Measurements from ENCODE around the gene CELF1. TPM values are rescaled to one million over a fixed set of nuclear protein-coding genes. Genes with fewer than 3 reads are reported as not detected.

Gene CELF1
- total RNA-seq, 4 donors from 2014 or later = 87.3 to 144 (median 111) TPM

DNA sequence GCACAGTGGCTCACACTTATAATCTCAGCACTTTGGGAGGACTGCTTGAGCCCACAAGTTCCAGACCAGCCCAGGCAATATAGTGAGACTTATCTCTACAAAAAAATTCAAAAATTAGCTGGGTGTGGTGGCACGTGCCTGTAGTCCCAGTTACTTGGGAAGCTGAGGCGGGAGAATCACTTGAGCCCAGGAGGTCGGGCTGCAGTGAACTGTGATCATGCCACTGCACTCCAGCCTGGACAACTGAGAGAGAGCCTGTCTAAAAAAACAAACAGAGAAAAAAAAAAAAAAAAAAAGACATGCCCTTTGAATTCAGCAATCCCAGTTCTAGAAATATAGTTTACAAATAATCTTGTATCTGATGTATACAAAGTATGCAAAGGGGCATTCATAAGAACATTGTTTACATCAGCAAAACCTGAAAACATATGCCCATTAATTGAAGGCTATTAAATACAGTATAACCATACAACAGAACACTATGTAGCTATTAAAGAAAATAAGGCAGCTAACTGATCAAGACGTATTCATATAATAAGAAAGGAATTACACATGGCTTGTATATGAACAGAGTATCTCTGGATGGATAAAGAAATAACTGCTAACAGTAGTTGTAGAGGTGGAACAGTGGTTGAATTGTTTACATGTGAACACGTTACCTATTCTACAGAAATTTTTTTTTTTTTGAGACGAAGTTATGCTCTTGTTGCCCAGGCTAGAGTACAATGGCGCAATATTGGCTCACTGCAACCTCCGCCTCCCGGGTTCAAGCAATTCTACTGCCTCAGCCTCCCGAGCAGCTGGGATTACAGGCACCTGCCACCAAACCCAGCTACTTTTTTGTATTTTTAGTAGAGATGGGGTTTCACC is 35.7 kb downstream of the CELF1 start:
- DNase-seq = peak in 1 of 2 donors; percentile 16
- H3K36me3 ChIP-seq = no peaks in the 10 kb centered on the region
- intact Hi-C loops (cut with DNase I) = no loop called here
- H3K27me3 ChIP-seq = no peaks in the 10 kb centered on the region
- no peaks in the 10 kb centered on the region for H3K9me3 ChIP-seq
- no peak overlapping the region for H3K27ac ChIP-seq
- peaks cover 36 to 72% of the 10 kb centered on the region in 2 donors for H3K4me1 ChIP-seq
- WGBS, 2 donors = 85 to 89% methylated on average over 10 of the region's 10 CpGs
- no peak overlapping the region for H3K4me3 ChIP-seq (replicated peaks in 1 of 3)
- no peak for TF ChIP-seq POLR2A (IDR thresholded peaks at IDR 0.05)
- TF ChIP-seq, protein P1, sequence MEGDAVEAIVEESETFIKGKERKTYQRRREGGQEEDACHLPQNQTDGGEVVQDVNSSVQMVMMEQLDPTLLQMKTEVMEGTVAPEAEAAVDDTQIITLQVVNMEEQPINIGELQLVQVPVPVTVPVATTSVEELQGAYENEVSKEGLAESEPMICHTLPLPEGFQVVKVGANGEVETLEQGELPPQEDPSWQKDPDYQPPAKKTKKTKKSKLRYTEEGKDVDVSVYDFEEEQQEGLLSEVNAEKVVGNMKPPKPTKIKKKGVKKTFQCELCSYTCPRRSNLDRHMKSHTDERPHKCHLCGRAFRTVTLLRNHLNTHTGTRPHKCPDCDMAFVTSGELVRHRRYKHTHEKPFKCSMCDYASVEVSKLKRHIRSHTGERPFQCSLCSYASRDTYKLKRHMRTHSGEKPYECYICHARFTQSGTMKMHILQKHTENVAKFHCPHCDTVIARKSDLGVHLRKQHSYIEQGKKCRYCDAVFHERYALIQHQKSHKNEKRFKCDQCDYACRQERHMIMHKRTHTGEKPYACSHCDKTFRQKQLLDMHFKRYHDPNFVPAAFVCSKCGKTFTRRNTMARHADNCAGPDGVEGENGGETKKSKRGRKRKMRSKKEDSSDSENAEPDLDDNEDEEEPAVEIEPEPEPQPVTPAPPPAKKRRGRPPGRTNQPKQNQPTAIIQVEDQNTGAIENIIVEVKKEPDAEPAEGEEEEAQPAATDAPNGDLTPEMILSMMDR (IDR thresholded peaks at IDR 0.05) = no peak

DNA sequence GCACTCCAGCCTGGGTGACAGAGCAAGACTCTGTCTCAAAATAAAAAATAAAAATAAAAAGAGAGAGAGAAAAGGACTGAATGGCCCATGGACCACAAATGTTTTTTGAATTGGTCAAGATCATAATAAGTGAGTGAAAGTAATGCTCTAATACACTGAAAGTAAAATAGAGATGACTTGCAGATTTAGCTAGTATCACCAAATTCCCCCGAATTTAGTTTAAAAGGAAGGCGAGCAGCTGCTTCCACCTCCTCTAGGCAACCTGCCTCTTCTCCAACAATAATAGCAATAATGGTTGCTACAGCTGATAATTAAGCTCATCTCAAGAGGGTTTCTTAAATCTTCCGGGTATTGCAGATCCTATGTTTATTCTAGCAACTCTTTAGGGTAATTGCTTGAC is 36.8 kb downstream of the CELF1 start:
- H3K4me1 ChIP-seq = peaks cover 30 to 69% of the 10 kb centered on the region in 2 donors
- TF ChIP-seq POLR2A (IDR thresholded peaks at IDR 0.05) = no peak
- TF ChIP-seq, protein P1 (IDR thresholded peaks at IDR 0.05) = no peak
- WGBS, 2 donors = 73 to 75% methylated on average over 3 of the region's 3 CpGs
- H3K27me3 ChIP-seq = no peaks in the 10 kb centered on the region
- no peaks in the 10 kb centered on the region for H3K9me3 ChIP-seq
- no peak overlapping the region for H3K4me3 ChIP-seq (replicated peaks in 1 of 3)
- no peaks in the 10 kb centered on the region for H3K36me3 ChIP-seq
- no peak overlapping the region for H3K27ac ChIP-seq
- DNase-seq = no peak
- intact Hi-C loops (cut with DNase I) = no loop called here

DNA sequence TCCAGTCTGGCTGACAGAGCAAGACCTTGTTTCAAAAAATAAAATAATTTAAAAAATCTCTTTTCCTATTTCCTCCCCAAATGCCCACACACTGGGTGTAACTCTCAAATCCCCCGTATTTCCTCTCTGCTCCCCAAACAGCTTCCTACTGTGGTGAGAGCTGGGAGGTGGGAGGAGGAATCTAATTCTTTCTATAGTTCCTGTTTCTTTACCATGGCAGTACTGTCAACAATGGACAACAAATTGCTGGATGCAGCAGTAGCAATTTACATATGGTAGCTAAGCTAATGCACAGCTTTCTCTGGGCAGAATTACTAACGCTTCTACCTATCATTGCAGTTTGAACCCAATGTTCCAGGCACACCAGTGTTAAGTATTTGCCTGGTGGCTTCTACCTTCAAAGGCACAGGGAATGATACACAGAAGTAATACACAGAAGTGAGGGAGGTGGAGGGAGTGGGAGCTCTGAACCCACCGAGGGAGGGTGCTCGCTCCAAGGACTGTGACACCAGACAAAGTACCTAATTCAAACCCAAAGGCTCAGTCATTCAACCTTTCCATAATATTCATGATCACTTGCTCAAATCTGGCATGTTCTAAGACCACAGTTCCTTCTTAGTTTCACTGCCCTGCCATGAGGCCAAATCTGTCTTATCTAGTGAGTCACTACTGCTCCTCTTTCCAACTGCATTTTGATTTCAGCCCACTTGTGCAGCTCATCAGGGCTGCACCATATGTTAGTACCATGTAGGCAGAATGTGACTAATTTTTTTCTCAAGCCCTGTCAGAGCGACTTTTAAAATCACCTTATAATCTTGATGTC is 37.9 kb downstream of the CELF1 start:
- H3K27ac ChIP-seq = no peak overlapping the region
- TF ChIP-seq POLR2A (IDR thresholded peaks at IDR 0.05) = no peak
- TF ChIP-seq, protein P1 (IDR thresholded peaks at IDR 0.05) = no peak

GRCh38 chr11:47512701-47513100 is 40.2 kb downstream of the CELF1 start:
- TF ChIP-seq, protein P1 (IDR thresholded peaks at IDR 0.05) = no peak
- TF ChIP-seq POLR2A (IDR thresholded peaks at IDR 0.05) = no peak
- no peak for DNase-seq
- intact Hi-C loops (cut with DNase I) = no loop called here
- no peak overlapping the region for H3K27ac ChIP-seq
- no peak overlapping the region for H3K4me3 ChIP-seq (replicated peaks in 1 of 3)
- no peaks in the 10 kb centered on the region for H3K27me3 ChIP-seq
- H3K36me3 ChIP-seq = no peaks in the 10 kb centered on the region
- 50 to 57% methylated on average over 2 of the region's 2 CpGs for WGBS, 2 donors
- H3K9me3 ChIP-seq = no peaks in the 10 kb centered on the region
- H3K4me1 ChIP-seq = peaks cover 21 to 70% of the 10 kb centered on the region in 2 donors

More for the DNA sequence above, 37.9 kb downstream of the CELF1 start:
- no peaks in the 10 kb centered on the region for H3K9me3 ChIP-seq
- intact Hi-C loops (cut with DNase I) = no loop called here
- DNase-seq = no peak
- H3K4me3 ChIP-seq (replicated peaks in 1 of 3) = no peak overlapping the region
- 77 to 85% methylated on average over 5 of the region's 5 CpGs for WGBS, 2 donors
- no peaks in the 10 kb centered on the region for H3K36me3 ChIP-seq
- no peaks in the 10 kb centered on the region for H3K27me3 ChIP-seq
- H3K4me1 ChIP-seq = peaks cover 29 to 66% of the 10 kb centered on the region in 2 donors

Data from thyroid gland (tissue), 4 donors.